KOPT-K1 (cell line): ENCODE measurements around the gene ITPR1.
A peak's percentile ranks its signal among the peaks of the same experiment; 100 is the strongest.

ENCODE experiments used
- H3K27ac ChIP-seq: fragments of 200-600 bp; sonication (generic); 2 replicates; pipeline ENCODE4 v1.5.1; 2016; ENCODE audit warnings: antibody characterized with exemption, mild to moderate bottlenecking, low read depth, low read length; ENCODE audit not compliant: poor library complexity, severe bottlenecking
- H3K36me3 ChIP-seq: fragments of 200-600 bp; sonication (generic); 2 replicates; pipeline ENCODE4 v1.5.1; 2017; ENCODE audit warnings: antibody characterized with exemption, mild to moderate bottlenecking, low read length, moderate library complexity; ENCODE audit not compliant: insufficient read depth
- H3K9me3 ChIP-seq: fragments of 200-600 bp; sonication (generic); 2 replicates; pipeline ENCODE4 v1.5.1; 2017; ENCODE audit warnings: antibody characterized with exemption, low read length, mild to moderate bottlenecking; ENCODE audit not compliant: insufficient read depth, poor library complexity, severe bottlenecking

Gene ITPR1

DNA sequence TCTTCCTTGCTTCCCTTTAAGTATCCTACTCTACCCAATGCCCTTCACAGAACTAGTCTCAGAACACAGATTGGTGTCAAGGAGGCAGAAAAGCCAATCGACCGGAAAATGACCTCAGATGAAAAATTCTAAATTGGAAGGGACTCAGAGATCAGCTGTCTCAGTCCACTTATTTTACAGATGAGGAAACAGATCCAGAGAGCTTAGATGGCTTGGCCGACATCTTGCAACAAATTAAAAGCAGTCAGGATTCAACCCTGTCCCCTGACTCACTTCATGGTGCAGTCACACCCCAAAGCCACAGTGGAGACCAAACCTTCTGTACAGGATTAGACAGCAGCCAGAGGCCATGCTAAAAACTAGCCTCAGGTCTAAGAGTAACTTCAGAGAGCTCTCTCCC, 316.8 kb downstream of the ITPR1 start:
- H3K27ac ChIP-seq, result no peak overlapping the region
- peaks cover 10% of the 10 kb centered on the region for H3K36me3 ChIP-seq
- H3K9me3 ChIP-seq, result no peaks in the 10 kb centered on the region

DNA sequence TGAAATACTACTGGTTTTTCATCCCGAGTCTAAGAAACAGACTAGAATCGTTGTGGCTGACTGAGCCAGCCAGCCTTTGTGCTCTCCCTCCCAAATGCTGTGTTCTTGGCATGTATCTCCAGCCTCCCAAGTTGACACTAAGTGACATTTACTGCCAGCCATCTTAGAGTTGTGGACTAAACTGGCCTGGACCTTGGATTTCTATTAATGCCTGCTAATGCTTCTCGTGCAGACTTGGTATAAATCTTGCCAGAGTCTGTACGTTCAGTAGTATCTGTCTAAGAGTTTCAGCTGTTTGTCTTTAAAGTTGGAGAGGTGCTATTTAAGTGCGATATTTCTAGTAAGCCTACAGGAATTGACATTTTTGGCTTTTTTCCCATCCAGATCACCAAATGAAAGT, 319.4 kb downstream of the ITPR1 start:
- no peak overlapping the region for H3K27ac ChIP-seq
- peaks cover 8% of the 10 kb centered on the region for H3K9me3 ChIP-seq
- H3K36me3 ChIP-seq, result peaks cover 27% of the 10 kb centered on the region

DNA sequence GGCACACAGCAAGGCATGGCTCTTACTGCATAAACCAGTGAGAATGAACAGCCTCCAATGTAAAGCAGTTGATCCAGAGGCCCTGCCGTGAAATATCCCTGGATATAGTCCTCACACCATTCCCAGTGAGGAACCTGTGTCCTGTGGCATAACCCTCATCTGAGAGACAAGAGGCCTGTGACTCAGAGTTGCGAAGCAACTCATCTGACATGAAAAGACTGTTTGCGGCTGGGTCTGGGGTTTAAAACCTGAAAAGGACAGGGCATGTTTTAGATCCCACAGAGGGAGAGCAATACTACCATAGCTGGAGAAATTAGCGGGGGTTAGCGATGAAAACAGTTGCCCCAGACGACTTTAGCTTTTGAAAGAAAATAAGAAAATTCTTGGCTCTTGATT, 320.8 kb downstream of the ITPR1 start:
- peaks cover 40% of the 10 kb centered on the region for H3K36me3 ChIP-seq
- peaks cover 14% of the 10 kb centered on the region for H3K9me3 ChIP-seq
- H3K27ac ChIP-seq, result no peak overlapping the region

DNA sequence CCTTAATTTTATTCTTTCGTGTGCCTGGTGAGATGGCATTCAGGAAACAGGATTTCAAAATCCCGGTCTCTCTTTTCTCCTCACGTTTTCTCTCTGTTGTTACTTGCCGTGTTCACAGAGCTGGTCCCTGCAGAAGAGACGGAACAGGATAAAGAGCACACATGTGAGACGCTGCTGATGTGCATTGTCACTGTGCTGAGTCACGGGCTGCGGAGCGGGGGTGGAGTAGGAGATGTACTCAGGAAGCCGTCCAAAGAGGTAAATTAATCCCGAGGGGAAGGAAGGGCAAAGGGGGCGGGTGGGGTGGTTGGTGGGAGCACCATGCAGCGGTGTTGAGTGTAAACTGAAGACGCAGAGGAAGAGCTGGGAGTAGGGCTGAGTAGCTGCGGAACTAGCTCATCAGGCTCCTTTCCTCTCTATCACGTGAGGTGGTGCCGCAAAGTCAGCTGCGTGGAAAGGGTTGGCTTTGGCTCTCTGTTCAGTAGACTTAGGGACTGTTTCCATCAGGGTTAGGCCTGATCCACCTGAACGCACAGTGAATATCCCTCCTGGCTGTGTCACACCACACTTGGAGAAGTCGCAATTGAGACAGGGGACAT, 321.3 kb downstream of the ITPR1 start:
- H3K27ac ChIP-seq, result no peak overlapping the region
- peaks cover 44% of the 10 kb centered on the region for H3K36me3 ChIP-seq
- H3K9me3 ChIP-seq, result peaks cover 14% of the 10 kb centered on the region

DNA sequence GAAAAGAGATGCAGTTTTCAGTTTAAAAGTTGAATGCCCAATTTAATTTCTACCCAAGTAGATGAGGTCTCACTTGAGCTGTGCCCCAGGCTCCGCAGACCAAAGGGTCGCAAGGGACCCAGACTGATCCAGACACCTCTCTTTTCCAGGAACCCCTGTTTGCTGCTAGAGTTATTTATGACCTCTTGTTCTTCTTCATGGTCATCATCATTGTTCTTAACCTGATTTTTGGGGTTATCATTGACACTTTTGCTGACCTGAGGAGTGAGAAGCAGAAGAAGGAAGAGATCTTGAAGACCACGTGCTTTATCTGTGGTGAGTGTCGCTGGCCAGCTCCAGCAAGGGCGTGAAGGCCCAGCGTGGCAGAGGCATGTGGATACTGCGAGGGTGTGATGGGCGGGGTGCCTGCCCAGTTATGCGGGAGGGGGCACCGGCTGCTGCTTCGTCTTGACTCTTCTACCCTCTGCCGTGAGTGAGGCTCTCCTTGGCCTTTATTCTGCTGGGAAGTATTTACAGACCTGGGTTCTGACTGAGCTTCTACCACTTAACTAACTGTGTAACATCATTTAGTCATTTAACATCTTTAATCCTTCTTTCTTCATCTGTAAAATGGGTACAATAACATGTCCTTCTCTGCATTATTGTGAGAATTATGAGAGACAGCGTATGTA, 321.9 kb downstream of the ITPR1 start:
- peaks cover 14% of the 10 kb centered on the region for H3K9me3 ChIP-seq
- peaks cover 46% of the 10 kb centered on the region for H3K36me3 ChIP-seq
- H3K27ac ChIP-seq, result no peak overlapping the region

DNA sequence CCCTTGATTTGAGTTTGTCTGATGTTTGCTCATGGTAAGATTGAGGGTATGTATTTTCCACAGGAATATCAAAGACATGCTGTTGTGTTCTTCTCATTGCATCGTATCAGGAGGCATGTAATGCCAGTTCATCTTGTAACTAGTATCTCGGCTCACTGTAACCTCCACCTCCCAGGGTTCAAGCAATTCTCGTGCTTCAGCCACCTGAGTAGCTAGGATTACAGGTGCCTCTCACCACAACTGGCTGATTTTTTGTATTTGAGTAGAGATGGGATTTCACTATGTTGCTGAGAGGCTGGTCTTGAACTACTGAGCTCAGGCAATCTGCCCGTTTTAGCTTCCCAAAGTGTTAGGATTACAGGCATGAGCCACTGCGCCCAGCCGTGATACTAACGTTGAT, 323.2 kb downstream of the ITPR1 start:
- no peak overlapping the region for H3K27ac ChIP-seq
- peaks cover 14% of the 10 kb centered on the region for H3K9me3 ChIP-seq
- peaks cover 46% of the 10 kb centered on the region for H3K36me3 ChIP-seq

DNA sequence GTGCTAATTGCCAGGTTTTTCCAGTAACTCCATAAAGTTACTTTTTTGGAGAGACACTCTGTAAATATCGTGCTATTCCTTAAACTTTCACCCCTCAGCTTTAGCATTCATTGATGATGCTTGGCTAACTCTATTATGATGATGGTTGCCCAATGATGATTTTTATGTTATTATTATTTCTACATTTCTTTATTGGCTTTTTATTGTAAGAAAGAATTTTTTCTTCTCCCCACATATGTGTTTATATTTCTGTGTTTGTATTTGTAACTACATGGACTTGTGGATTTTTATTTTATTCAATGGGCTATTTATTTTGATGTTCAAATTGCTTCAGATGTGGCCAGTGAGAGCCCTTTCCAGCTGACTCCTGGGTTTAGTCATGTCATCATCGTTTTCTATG, 323.6 kb downstream of the ITPR1 start:
- H3K36me3 ChIP-seq, result peaks cover 46% of the 10 kb centered on the region
- H3K9me3 ChIP-seq, result peaks cover 14% of the 10 kb centered on the region
- no peak overlapping the region for H3K27ac ChIP-seq

DNA sequence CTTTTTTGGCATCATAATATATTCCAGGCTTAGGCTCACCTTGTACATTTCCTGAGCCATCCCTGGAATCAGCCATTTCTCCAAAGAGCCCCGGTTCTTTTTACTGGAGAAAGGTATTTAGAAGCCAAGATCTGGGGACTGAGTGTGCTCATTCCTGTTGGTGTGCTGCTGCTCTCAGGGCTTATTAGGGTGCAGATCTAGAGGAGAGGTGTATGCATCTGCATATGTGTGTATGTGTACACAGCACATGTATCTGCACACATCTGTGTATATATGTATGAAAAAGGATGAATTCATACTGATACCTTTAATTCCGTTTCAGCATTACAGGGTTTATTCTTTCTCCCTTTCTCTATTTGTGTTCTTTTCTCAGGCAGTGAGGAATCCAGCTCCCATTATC, 324.0 kb downstream of the ITPR1 start:
- peaks cover 46% of the 10 kb centered on the region for H3K36me3 ChIP-seq
- no peak overlapping the region for H3K27ac ChIP-seq
- peaks cover 14% of the 10 kb centered on the region for H3K9me3 ChIP-seq

DNA sequence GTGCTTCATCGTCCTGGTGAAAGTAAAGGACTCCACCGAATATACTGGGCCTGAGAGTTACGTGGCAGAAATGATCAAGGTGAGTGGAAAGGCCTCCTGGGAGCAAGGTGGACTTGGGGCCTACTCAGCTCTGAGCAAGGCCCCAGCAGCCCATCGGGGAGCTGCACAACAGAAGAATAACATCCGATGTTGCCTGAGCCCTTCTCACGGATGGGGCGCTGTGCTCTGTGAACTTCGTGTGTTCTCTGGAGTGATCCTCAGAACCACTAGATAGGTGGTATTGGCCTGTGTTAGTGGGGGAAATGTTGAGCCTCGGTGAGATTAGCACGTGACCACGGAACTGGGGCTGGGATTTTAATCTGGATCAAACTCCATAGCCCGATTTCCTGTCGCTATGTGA, 325.0 kb downstream of the ITPR1 start:
- Histone ChIP-seq H3K27ac (no peak overlapping the region), H3K36me3 (peaks cover 46% of the 10 kb centered on the region), H3K9me3 (peaks cover 14% of the 10 kb centered on the region)

DNA sequence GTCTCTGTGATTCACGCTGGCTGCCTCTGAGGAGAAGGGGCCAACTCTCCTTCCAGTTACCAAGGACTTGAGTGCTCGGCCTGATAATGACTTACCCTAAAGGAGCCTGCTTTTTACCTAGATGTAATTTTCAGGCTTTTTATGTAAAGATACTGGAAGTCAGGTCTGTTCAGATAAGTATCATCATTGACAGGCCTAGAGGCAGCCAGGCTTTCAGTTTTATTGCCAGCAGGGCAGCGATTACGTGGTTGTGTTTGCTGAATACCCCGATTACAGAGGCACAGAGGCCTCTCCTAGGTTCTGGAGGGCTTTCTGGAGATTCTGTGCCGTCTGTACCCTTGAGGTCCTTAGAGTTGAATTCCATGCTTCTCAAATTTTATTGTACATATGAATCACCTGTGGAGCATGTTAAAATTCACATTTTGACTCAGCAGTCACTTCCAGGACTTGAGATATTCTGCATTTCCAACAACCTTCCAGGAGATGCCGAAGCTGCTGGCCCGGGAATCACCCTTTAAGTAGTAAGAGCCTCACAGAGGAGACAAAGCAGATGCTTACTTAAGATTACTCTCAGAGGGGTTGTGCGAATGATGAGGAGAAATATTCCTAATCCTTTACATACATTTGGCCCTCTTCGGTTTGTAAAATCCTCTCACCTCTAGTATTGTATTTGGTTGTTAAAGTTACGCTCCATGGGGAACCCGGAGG, 326.0 kb downstream of the ITPR1 start:
- Histone ChIP-seq H3K27ac (no peak overlapping the region), H3K36me3 (peaks cover 41% of the 10 kb centered on the region), H3K9me3 (peaks cover 14% of the 10 kb centered on the region)

DNA sequence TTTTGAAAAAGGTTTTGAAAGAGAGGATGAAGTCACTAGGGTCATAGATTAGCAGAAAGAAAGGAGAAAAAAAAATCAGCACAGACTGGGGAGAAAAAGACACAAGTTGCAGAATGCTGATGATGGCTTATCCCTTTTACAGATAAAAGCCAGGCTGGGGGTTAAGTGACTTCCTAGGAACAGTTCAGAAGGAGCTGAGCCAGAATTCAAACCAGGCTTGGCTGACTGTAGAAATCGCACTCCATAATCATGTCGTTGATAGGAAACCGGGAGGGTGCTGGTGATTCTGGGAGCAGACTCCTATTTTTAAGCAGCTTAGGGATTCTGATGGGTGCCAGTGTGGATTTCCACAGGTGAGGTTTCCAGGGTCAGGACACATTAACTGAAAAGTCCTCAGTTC, 326.6 kb downstream of the ITPR1 start:
- H3K27ac ChIP-seq, result no peak overlapping the region
- peaks cover 39% of the 10 kb centered on the region for H3K36me3 ChIP-seq
- peaks cover 14% of the 10 kb centered on the region for H3K9me3 ChIP-seq

DNA sequence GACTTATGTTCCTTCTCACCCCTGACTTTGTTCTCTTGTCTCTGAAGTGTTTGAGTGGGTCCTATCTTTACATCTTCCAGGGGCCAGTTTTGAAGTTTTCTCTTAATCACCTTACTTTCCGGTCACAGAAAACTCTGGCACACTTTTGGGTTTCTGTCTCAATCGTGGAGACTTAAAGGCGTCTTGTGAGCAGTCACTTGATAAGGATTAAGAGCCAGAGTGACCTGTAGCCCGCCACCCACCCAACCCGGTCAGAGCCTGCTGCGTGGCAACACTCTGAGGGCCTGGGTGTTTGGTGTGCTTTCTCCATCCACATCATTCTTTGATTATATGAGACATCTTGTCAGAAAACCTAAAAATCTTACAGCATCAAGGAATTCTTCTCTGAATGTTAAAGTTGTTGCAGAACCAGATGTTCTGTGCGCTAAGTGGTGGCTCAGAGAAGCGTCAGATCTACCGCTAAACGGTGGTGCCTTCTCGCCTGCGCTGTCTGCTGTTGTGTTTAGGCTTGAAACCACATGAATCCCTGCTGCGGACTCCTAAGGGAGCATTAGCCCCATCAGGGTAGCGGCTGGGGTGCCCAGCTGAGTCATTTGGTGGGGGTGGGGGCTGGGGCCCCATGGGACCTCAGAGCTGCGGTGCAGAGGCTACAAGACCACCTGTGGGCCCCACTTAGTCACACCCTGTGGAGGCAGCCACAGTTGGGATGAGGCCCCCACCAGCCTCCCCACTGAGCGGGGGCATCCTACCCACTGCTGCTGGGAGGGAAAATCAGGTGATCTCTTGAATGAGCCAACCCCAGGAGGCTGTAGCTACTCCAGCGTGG, 327.4 kb downstream of the ITPR1 start:
- H3K9me3 ChIP-seq, result peaks cover 14% of the 10 kb centered on the region
- H3K36me3 ChIP-seq, result peaks cover 31% of the 10 kb centered on the region
- peak overlapping the region; percentile 82 for H3K27ac ChIP-seq

DNA sequence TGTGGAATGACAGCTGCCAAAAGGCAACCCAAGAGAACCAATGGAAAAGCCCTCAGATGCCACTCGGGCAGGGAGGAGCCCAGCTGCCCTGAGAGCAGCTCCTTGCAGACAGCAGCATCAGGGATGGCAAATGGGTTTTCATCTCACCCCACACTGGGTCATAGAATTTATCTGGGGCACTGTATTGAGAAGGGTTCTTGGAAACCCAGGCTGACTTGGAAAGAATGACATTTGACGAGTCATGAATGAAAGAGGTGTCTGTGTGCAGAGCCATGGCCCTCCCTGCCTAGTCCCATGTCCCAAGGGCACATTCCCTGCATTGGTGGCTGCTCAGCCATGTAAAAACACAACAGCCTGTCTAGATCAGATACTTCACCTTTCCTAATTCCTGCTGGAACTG, 328.2 kb downstream of the ITPR1 start:
- Histone ChIP-seq H3K27ac (peak overlapping the region; percentile 82), H3K36me3 (peaks cover 28% of the 10 kb centered on the region), H3K9me3 (peaks cover 14% of the 10 kb centered on the region)

DNA sequence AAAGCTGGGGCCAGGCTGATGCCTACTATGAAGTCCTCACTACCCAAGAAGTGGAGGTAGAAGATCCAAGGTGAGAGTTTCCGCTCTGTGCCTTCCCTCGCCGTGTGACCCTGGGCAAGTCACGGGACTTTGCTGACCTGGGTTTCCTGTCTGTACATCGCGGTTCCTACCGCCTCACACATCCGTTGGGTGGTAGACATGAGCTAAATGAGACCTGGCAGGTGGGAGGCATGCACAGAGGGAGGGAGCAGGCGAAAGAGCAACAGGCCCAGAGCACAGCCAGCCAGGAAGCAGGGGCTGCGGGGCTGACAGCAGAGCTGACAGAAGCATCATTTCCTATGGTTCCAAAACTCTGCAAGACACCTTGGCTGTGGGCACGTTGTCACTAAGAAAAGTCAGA, 328.8 kb downstream of the ITPR1 start:
- H3K9me3 ChIP-seq, result peaks cover 12% of the 10 kb centered on the region
- peak overlapping the region; percentile 82 for H3K27ac ChIP-seq
- H3K36me3 ChIP-seq, result peaks cover 25% of the 10 kb centered on the region

DNA sequence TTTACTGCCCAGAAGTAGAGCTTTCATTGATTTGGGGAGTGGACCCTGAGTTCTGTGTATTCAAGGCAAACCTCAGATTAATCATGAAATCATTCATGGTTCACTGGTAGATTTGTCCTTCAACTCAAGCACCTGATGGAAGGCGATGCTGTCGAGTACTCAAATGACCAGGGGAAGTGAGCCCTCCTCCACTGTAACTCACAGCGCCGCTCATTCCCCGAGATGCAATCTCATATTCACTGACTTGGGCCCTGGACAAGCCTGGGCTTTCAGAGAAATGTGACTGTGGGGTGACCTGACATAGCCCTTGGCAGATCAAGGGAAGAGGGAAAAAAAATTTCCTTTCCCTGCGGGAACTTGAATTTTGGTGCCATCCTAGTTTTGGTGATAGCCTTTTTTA, 329.4 kb downstream of the ITPR1 start:
- H3K27ac ChIP-seq, result peak overlapping the region; percentile 82
- H3K36me3 ChIP-seq, result peaks cover 19% of the 10 kb centered on the region
- peaks cover 6% of the 10 kb centered on the region for H3K9me3 ChIP-seq
